GM23248 (cell line): ENCODE measurements around the gene DXO. TPM values are rescaled to one million over a fixed set of nuclear protein-coding genes. Genes with fewer than 3 reads are reported as not detected.

ENCODE experiments used
- DNase-seq: peaks from one replicate; pipeline ENCODE4 v3.0.0-alpha.2; 2015
- H2AFZ ChIP-seq: fragments of 200-600 bp; sonication (generic); 2 replicates; pipeline ENCODE4 v1.6.1; 2016; ENCODE audit warnings: antibody characterized with exemption
- H3F3A ChIP-seq: fragments of 200-600 bp; sonication (generic); 2 replicates; pipeline ENCODE4 v1.6.1; 2016; ENCODE audit warnings: mild to moderate bottlenecking, antibody characterized with exemption, mixed run types; ENCODE audit not compliant: insufficient read depth
- H3K27ac ChIP-seq: fragments of 200-600 bp; sonication (generic); 2 replicates; pipeline ENCODE4 v1.5.1; 2016; ENCODE audit warnings: mild to moderate bottlenecking
- H3K27me3 ChIP-seq: fragments of 200-600 bp; sonication (generic); replicated peaks from 2 replicates; pipeline ENCODE4 v1.6.1; 2016; ENCODE audit warnings: mild to moderate bottlenecking; ENCODE audit not compliant: insufficient read depth
- H3K36me3 ChIP-seq: fragments of 200-600 bp; sonication (generic); 2 replicates; pipeline ENCODE4 v1.6.1; 2016; ENCODE audit warnings: low read depth, mild to moderate bottlenecking
- H3K4me1 ChIP-seq: fragments of 200-600 bp; sonication (generic); 2 replicates; pipeline ENCODE4 v1.6.1; 2016; ENCODE audit warnings: mild to moderate bottlenecking; ENCODE audit not compliant: insufficient read depth
- H3K4me2 ChIP-seq: fragments of 200-600 bp; sonication (generic); one replicate; pipeline ENCODE4 v1.6.1; 2016; ENCODE audit warnings: mild to moderate bottlenecking; ENCODE audit not compliant: unreplicated experiment
- H3K4me3 ChIP-seq: fragments of 200-600 bp; sonication (generic); 2 replicates; pipeline ENCODE4 v1.5.1; 2016; ENCODE audit warnings: mild to moderate bottlenecking
- H3K79me2 ChIP-seq: fragments of 200-600 bp; sonication (generic); 2 replicates; pipeline ENCODE4 v1.6.1; 2016; ENCODE audit warnings: mild to moderate bottlenecking; ENCODE audit not compliant: insufficient read depth
- H3K9ac ChIP-seq: fragments of 200-600 bp; sonication (generic); 2 replicates; pipeline ENCODE4 v1.6.1; 2016; ENCODE audit warnings: mild to moderate bottlenecking
- H3K9me2 ChIP-seq: fragments of 200-600 bp; sonication (generic); 2 replicates; pipeline ENCODE4 v1.6.1; 2016; ENCODE audit warnings: mixed run types, mild to moderate bottlenecking, moderate library complexity; ENCODE audit not compliant: insufficient read depth
- H3K9me3 ChIP-seq: fragments of 200-600 bp; sonication (generic); one replicate; pipeline ENCODE4 v1.6.1; 2017; ENCODE audit warnings: low read depth
- H4K20me1 ChIP-seq: fragments of 200-600 bp; sonication (generic); 2 replicates; pipeline ENCODE4 v1.6.0; 2016; ENCODE audit not compliant: insufficient read depth
- EZH2 ChIP-seq: fragments of 200-600 bp; sonication (generic); IDR thresholded peaks from 2 replicates; pipeline ENCODE4 v1.6.1; 2018; ENCODE audit warnings: antibody characterized with exemption, mild to moderate bottlenecking; ENCODE audit not compliant: insufficient read depth, poor library complexity, severe bottlenecking
- EZH2phosphoT487 ChIP-seq: fragments of 200-600 bp; sonication (generic); IDR thresholded peaks from 2 replicates; pipeline ENCODE4 v1.6.1; 2018; ENCODE audit warnings: antibody characterized with exemption, moderate library complexity, mild to moderate bottlenecking, low read depth; ENCODE audit not compliant: insufficient read depth
- WGBS, 2 experiments: methylation state at CpG; one replicate each; pipeline ENCODE4 v1.1.6; 2015 to 2017; ENCODE audit warnings: low lambda C conversion rate in 2 of 2, low coverage in 1 of 2; ENCODE audit errors: missing lambda C conversion rate in 2 of 2; 5-methylcytosine and 5-hydroxymethylcytosine counted together
- in situ Hi-C: fragments of 300-500 bp; cut with MboI; formaldehyde crosslinking; loops from 2 replicates; pipeline ENCODE4 v1.15.0; 2020
- polyA plus RNA-seq: library from polyadenylated mRNA; unstranded; fragments of >200 nt; fragmentation: Nextera tagmentation; extraction: Ambion mirVana; gene quantifications from 2 replicates; pipeline ENCODE4 v1.2.1, GENCODE V29; 2016
- total RNA-seq: library from RNA; depleted of rRNA; stranded (reverse); fragments of >200 nt; shearing (Covaris generic); gene quantifications from 2 replicates; pipeline ENCODE4 v1.2.3, GENCODE V29; 2014

DXO gene
- total and polyA plus RNA-seq, 2 experiments from 2014 or later, result 24.2 to 26.6 TPM

GRCh38 chr6:31948753-31949413, 23.1 kb downstream of the DXO start:
- H3F3A ChIP-seq, result peaks cover 15% of the 10 kb centered on the region; the same call in 1 of the 2 replicates
- H3K27me3 ChIP-seq, result no peaks in the 10 kb centered on the region
- in situ Hi-C loops, result no loop called here
- no peak overlapping the region for H3K9ac ChIP-seq
- H3K36me3 ChIP-seq, result peaks cover 10% of the 10 kb centered on the region; the same call in 1 of the 2 replicates
- H3K79me2 ChIP-seq, result no peaks in the 10 kb centered on the region
- no peak overlapping the region for H2AFZ ChIP-seq
- peaks cover 18% of the 10 kb centered on the region for H3K4me1 ChIP-seq
- no peak for TF ChIP-seq EZH2
- TF ChIP-seq EZH2phosphoT487, result no peak
- H3K27ac ChIP-seq, result 0 out of 2 replicates have a peak overlapping the region, but pooled peaks have one; percentile 48
- H3K9me3 ChIP-seq, result no peaks in the 10 kb centered on the region
- no peak overlapping the region for H3K4me3 ChIP-seq
- 62 to 69% methylated on average over 6 of the region's 6 CpGs for WGBS, 2 experiments
- DNase-seq, result peak; percentile 71
- H3K4me2 ChIP-seq, result no peak overlapping the region
- H4K20me1 ChIP-seq, result no peaks in the 10 kb centered on the region
- no peaks in the 10 kb centered on the region for H3K9me2 ChIP-seq

- in situ Hi-C loops, result no loop called here
- no peak overlapping the region for H3K4me2 ChIP-seq
- no peak for DNase-seq
Observed at GRCh38 chr6:31948306-31948705, 23.6 kb downstream of the DXO start.

GRCh38 chr6:31947864-31948263, 24.1 kb downstream of the DXO start:
- no peaks in the 10 kb centered on the region for H4K20me1 ChIP-seq
- in situ Hi-C loops, result no loop called here
- no peaks in the 10 kb centered on the region for H3K79me2 ChIP-seq
- WGBS, 2 experiments, result 92 to 99% methylated on average over 4 of the region's 4 CpGs
- H3K9ac ChIP-seq, result no peak overlapping the region
- H3K9me3 ChIP-seq, result no peaks in the 10 kb centered on the region
- no peak overlapping the region for H3K4me2 ChIP-seq
- DNase-seq, result no peak
- no peaks in the 10 kb centered on the region for H3K9me2 ChIP-seq
- H3K4me3 ChIP-seq, result no peak overlapping the region
- 0 out of 2 replicates have a peak, but pooled peaks cover 7% of the 10 kb centered on the region for H3K36me3 ChIP-seq
- peaks cover 18% of the 10 kb centered on the region for H3K4me1 ChIP-seq
- TF ChIP-seq EZH2phosphoT487 (no peak), EZH2 (no peak)
- H3K27ac ChIP-seq, result no peak overlapping the region
- H3F3A ChIP-seq, result peaks cover 7% of the 10 kb centered on the region; the same call in 1 of the 2 replicates
- H2AFZ ChIP-seq, result no peak overlapping the region
- no peaks in the 10 kb centered on the region for H3K27me3 ChIP-seq

More at GRCh38 chr6:31948306-31948705, 23.6 kb downstream of the DXO start:
- Histone ChIP-seq H3K4me1 (peaks cover 18% of the 10 kb centered on the region), H3K27me3 (no peaks in the 10 kb centered on the region), H4K20me1 (no peaks in the 10 kb centered on the region), H3K9me2 (no peaks in the 10 kb centered on the region), H3K4me3 (no peak overlapping the region), H3K9ac (no peak overlapping the region), H3K36me3 (peaks cover 10% of the 10 kb centered on the region; the same call in 1 of the 2 replicates), H2AFZ (no peak overlapping the region), H3K9me3 (no peaks in the 10 kb centered on the region), H3K27ac (no peak overlapping the region), H3F3A (peaks cover 9% of the 10 kb centered on the region; the same call in 1 of the 2 replicates), H3K79me2 (no peaks in the 10 kb centered on the region)
- no peak for TF ChIP-seq EZH2phosphoT487
- no peak for TF ChIP-seq EZH2
- WGBS, 2 experiments, result 71 to 74% methylated on average over 5 of the region's 5 CpGs

DNA sequence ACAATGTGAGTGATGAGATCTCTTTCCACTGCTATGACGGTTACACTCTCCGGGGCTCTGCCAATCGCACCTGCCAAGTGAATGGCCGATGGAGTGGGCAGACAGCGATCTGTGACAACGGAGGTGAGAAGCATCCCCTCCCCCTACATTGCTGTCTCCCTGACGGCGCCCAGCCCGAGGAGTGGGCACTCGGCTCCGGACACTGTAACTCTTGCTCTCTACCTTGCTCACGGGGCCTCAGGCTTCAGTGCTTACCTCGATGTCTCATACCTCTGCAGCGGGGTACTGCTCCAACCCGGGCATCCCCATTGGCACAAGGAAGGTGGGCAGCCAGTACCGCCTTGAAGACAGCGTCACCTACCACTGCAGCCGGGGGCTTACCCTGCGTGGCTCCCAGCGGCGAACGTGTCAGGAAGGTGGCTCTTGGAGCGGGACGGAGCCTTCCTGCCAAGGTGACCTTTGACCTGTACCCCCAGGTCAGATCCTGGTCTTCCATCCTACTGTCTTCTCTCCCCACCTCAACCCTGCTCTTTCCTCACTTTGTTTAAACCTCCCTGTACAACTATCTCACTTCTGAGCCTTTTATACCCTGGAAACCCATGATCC, 24.8 kb downstream of the DXO start:
- H3K4me1 ChIP-seq, result peaks cover 18% of the 10 kb centered on the region
- in situ Hi-C loops, result no loop called here
- no peaks in the 10 kb centered on the region for H3K79me2 ChIP-seq
- H3F3A ChIP-seq, result peaks cover 7% of the 10 kb centered on the region; the same call in 1 of the 2 replicates
- 0 out of 2 replicates have a peak, but pooled peaks cover 6% of the 10 kb centered on the region for H3K36me3 ChIP-seq
- H3K27ac ChIP-seq, result no peak overlapping the region
- H2AFZ ChIP-seq, result no peak overlapping the region
- H4K20me1 ChIP-seq, result no peaks in the 10 kb centered on the region
- 93 to 95% methylated on average over 24 of the region's 24 CpGs for WGBS, 2 experiments
- H3K9me2 ChIP-seq, result no peaks in the 10 kb centered on the region
- no peak overlapping the region for H3K4me2 ChIP-seq
- no peak for DNase-seq
- no peak for TF ChIP-seq EZH2
- TF ChIP-seq EZH2phosphoT487, result no peak
- H3K9ac ChIP-seq, result no peak overlapping the region
- H3K4me3 ChIP-seq, result no peak overlapping the region
- H3K27me3 ChIP-seq, result no peaks in the 10 kb centered on the region
- no peaks in the 10 kb centered on the region for H3K9me3 ChIP-seq
